HCT116 (cell line): Measurements from ENCODE around the gene CCNC. TPM values are rescaled to one million over a fixed set of nuclear protein-coding genes. Genes with fewer than 3 reads are reported as not detected.

Source experiments
- EZH2 ChIP-seq: fragments of 200-600 bp; sonication (generic); IDR thresholded peaks from 2 replicates; pipeline ENCODE4 v1.6.1; 2017; ENCODE audit warnings: antibody characterized with exemption, mixed run types
- FOSL1 ChIP-seq: IDR thresholded peaks from 2 replicates; pipeline ENCODE4 v1.6.1; 2012; ENCODE audit warnings: low read depth
- JUND ChIP-seq: IDR thresholded peaks from 2 replicates; pipeline ENCODE4 v1.6.1; 2012
- MAX ChIP-seq: IDR thresholded peaks from 2 replicates; pipeline ENCODE4 v1.6.1; 2012
- REST ChIP-seq: IDR thresholded peaks from 2 replicates; pipeline ENCODE4 v1.6.1; 2012; ENCODE audit warnings: low read depth
- SP1 ChIP-seq: IDR thresholded peaks from 2 replicates; pipeline ENCODE4 v1.6.1; 2012; ENCODE audit warnings: low read depth
- TCF7L2 ChIP-seq: IDR thresholded peaks from 2 replicates; pipeline ENCODE4 v1.7.0; 2011; ENCODE audit warnings: borderline replicate concordance, inconsistent platforms; ENCODE audit not compliant: insufficient read depth, insufficient read length; ENCODE audit errors: extremely low read depth
- ZFX ChIP-seq: fragments of 450-650 bp; IDR thresholded peaks from 2 replicates; pipeline ENCODE4 v1.6.1; 2017
- total RNA-seq: library from RNA; stranded (reverse); gene quantifications from one replicate; pipeline ENCODE4 v1.2.1, GENCODE V29; 2021; ENCODE audit not compliant: unreplicated experiment
- TF ChIP-seq, protein P1 (sequence below), 3 experiments: fragments of 200-600 bp in 1 of 3; sonication (generic) in 1 of 3; IDR thresholded peaks in 2 of 3; conservative IDR thresholded peaks in 1 of 3; 2 replicates each; pipeline ENCODE4 v1.5.1; 2012 to 2017; ENCODE audit warnings: low read depth in 2 of 3, low read length in 2 of 3, antibody characterized with exemption in 1 of 3, borderline replicate concordance in 1 of 3, control low read depth in 1 of 3, mild to moderate bottlenecking in 1 of 3, mixed read lengths in 1 of 3, mixed run types in 1 of 3, moderate library complexity in 1 of 3; ENCODE audit not compliant: insufficient read depth in 1 of 3

CCNC gene
- total RNA-seq, 1 experiment from 2014 or later: 78.5 TPM

DNA sequence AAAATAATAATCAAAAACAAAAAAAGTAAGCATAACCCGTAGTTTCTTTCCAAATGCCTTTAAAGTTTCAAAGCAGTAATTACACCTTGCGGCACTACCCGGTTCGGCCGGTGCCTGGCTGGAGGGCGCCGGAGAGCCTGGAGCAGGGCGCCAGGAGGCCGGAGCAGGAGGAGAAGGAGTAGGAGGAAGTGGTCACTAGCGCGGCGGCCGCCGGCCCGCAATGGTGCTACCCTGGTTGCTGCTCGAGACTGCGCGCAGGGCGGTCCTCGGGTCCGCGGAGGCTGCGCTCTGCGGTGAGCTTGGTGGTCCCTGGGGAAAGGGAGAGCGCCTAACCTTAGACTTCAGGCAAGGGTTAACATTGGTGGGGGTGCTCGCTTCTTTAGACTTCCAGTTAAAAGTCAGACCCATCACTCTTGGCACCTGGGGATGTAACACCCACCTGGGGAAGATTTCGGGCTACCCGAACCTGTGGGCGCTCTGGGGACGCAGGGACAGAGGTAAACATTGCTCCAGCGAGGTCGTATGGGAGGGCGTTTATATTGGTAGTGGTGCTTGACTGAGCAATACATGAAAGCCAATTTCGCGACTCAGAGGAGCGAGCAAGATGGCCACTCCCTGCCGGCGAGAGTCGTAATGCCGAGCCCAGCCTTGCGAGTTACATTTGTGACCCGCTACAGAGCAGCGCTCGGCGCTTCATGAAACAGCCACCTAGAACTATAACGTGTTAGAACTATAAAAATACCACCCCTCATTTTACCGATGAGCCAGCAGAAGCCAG lies 47.4 kb downstream of the CCNC start (continued):
- TF ChIP-seq REST (no peak), JUND (no peak), FOSL1 (no peak), SP1 (no peak), MAX (peak; percentile 53; the same call in 1 of the 2 replicates), ZFX (0 out of 2 replicates have a peak, but pooled peaks have one; percentile 35), TCF7L2 (peak; percentile 52), EZH2 (no peak)
- TF ChIP-seq, protein P1, sequence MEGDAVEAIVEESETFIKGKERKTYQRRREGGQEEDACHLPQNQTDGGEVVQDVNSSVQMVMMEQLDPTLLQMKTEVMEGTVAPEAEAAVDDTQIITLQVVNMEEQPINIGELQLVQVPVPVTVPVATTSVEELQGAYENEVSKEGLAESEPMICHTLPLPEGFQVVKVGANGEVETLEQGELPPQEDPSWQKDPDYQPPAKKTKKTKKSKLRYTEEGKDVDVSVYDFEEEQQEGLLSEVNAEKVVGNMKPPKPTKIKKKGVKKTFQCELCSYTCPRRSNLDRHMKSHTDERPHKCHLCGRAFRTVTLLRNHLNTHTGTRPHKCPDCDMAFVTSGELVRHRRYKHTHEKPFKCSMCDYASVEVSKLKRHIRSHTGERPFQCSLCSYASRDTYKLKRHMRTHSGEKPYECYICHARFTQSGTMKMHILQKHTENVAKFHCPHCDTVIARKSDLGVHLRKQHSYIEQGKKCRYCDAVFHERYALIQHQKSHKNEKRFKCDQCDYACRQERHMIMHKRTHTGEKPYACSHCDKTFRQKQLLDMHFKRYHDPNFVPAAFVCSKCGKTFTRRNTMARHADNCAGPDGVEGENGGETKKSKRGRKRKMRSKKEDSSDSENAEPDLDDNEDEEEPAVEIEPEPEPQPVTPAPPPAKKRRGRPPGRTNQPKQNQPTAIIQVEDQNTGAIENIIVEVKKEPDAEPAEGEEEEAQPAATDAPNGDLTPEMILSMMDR (IDR thresholded peaks at IDR 0.05 in 2 of 3, conservative IDR thresholded peaks at IDR 0.05 in 1 of 3; ENCODE audit: borderline replicate concordance in 1 of 3, insufficient read depth in 1 of 3, low read depth in 2 of 3, low read length in 2 of 3): peak; percentile 31 to 79 (median 77); a peak in 5 of 6 replicates
- TF ChIP-seq, all 23 proteins: peak for 11
